GM21576 (cell line): ENCODE measurements around the gene GOSR1.
"Not testable (repeated sequence)": the region's sequence is repeated elsewhere in the genome, so short reads cannot be mapped to it uniquely, and the experiment has no call there.

Experiments
- ATAC-seq: cut with Tn5 transposase; IDR thresholded peaks from one replicate; pipeline ENCODE4 v1.9.1; 2021; ENCODE audit warnings: mild to moderate bottlenecking, moderate library complexity; ENCODE audit not compliant: unreplicated experiment

The GOSR1 gene

GRCh38 chr17:30543456-30543855 is 66.2 kb downstream of the GOSR1 start:
- ATAC-seq, result no peak

- ATAC-seq, result no peak
These were observed 67.8 kb downstream of the GOSR1 start for GRCh38 chr17:30545024-30545423.

GRCh38 chr17:30547778-30548573 is 70.8 kb downstream of the GOSR1 start:
- ATAC-seq, result no peak

- ATAC-seq, result not testable (repeated sequence)
These were observed 72.0 kb downstream of the GOSR1 start for GRCh38 chr17:30549181-30549580.

- no peak for ATAC-seq
These were observed 72.8 kb downstream of the GOSR1 start for GRCh38 chr17:30549864-30550511.

- no peak for ATAC-seq
These were observed 73.5 kb downstream of the GOSR1 start for GRCh38 chr17:30550512-30551273.

GRCh38 chr17:30551274-30551995 is 74.2 kb downstream of the GOSR1 start:
- ATAC-seq, result not testable (repeated sequence)

GRCh38 chr17:30551996-30552339 is 74.8 kb downstream of the GOSR1 start:
- no peak for ATAC-seq

- no peak for ATAC-seq
These were observed 75.9 kb downstream of the GOSR1 start for GRCh38 chr17:30552994-30553566.

- ATAC-seq, result not testable (repeated sequence)
These were observed 76.7 kb downstream of the GOSR1 start for GRCh38 chr17:30553823-30554440.

- no peak for ATAC-seq
These were observed 77.9 kb downstream of the GOSR1 start for GRCh38 chr17:30554839-30555751.

- no peak for ATAC-seq
These were observed 78.7 kb downstream of the GOSR1 start for GRCh38 chr17:30555942-30556341.

- ATAC-seq, result no peak
These were observed 79.4 kb downstream of the GOSR1 start for GRCh38 chr17:30556374-30557332.

GRCh38 chr17:30557916-30558685 is 80.9 kb downstream of the GOSR1 start:
- no peak for ATAC-seq

GRCh38 chr17:30558686-30559545 is 81.7 kb downstream of the GOSR1 start:
- ATAC-seq, result no peak

GRCh38 chr17:30559656-30560055 is 82.4 kb downstream of the GOSR1 start:
- no peak for ATAC-seq
